Renal cortical epithelial cell (primary cell): ENCODE measurements around the gene SCLT1. TPM values are rescaled to one million over a fixed set of nuclear protein-coding genes. Genes with fewer than 3 reads are reported as not detected.

Source experiments
- DNase-seq: peaks from one replicate; pipeline ENCODE4 v3.0.0-alpha.2; 2011; ENCODE audit warnings: low read depth
- total RNA-seq: library from RNA; depleted of rRNA; stranded (reverse); fragments of >200 nt; gene quantifications from 2 replicates; pipeline ENCODE4 v1.2.3, GENCODE V29; 2014

Gene SCLT1
- total RNA-seq, 1 donor from 2014 or later: 11.1 TPM

GRCh38 chr4:128958194-128958593 lies 135.1 kb downstream of the SCLT1 start:
- DNase-seq: no peak

DNA sequence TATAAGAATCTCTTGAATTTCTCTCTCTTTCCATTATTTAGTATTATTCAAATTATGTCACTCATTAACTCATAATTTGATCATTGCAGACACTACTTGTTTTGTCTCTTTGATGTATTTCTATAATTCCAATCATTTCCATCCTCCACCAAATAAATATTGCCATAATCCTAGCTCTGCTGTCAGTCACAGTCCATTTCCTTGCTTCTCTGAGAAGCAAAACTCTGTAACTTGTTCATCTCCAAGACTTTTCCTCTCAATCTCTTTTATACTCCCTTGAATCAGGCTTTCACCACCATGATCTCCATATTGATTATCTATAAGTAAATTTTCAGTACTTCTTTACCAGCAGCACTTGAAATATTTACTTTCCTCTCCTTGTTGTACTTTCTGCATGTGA lies 135.9 kb downstream of the SCLT1 start:
- DNase-seq: no peak

DNA sequence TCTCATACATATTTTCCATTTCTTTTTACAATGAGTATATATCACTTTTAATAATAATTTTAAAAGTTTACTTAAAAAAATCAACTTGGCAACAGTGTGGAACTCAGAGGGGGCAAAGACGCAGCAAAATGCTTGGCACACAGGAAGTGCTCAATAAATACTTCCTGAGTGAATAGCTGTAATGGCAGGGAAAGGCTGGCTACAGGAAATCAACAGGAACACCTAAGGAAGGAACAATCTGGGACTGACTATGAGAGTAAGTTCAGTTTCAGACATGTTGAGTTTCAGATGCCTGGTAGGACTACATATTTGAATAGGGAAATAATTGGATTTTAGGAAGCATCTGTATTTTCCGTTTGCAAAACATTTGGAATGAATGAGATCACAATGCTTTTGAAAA lies 137.6 kb downstream of the SCLT1 start:
- DNase-seq: no peak

DNA sequence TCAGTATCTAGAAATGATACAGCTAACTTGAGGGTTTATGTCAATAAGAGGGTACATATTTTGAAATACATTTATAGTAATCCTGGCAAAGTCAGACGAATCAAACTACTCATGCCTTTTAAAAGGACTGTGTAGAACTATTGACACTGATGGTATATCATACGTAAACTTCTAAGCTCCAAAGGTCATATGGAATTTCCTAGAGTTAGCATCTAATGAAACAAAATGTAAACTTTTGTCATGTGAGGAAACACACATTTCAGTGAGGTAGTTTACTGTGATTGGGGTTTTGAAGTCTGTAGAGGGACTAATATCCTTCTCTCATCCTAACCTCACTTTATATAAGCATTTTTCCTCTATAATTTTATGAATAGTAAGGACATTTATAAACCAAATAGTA lies 138.4 kb downstream of the SCLT1 start:
- DNase-seq: no peak

DNA sequence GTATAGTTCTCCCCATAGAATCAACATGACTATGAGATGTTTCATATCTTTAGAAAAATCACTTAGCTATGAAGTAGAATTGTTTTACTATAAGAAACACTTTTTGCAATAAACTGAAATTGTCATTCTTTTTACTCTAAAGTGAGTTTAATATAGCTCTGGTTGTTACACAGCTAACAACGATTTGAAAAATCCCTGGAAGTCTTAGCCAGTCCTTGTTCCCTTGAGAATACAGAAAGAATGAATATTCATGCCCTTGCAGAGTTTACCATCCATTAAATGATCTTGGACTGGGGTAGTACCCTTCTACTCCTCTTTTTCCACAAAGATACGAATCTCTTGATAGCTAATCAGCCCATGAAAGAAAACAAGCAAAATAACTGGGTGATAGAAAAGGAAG lies 142.0 kb downstream of the SCLT1 start:
- DNase-seq: no peak

GRCh38 chr4:128950796-128951195 lies 142.5 kb downstream of the SCLT1 start:
- no peak for DNase-seq

DNA sequence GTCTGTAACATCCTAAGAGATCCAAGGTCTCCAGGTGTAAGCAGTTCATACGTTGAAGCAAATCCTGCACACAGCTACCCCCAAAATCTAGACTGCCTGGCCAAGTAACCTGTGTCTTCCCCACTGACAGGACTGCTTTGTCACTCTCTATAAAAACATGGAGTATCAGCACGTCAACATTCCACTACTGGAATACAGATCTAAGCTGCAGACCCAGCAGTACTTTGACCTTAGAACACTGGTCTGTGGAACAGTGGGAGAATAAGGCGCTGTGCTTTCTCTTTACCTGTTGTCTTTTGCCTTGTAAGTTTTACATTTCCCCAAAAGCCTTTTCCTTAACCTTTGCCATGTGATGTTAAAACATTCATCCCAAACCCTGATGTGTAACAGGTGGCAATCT lies 146.4 kb downstream of the SCLT1 start:
- DNase-seq: no peak

DNA sequence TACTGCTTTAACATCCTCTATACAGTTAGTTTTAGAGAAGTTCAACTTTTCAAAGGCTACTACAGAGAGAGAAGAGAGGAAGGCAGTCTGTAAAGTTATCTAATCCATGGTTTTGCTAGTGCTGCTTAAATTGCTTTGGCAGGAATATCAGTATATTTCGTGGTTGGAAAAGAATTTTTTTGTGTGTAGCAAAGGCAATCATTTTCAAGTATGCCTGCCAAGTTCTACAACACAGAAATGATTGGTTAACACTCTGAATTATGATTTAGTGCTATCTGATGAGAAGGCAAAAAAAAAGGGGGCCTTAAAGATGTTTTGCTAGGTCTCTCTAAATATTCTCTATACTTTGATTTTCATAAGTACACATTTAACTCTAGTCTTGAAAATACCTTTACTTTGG lies 150.7 kb downstream of the SCLT1 start:
- no peak for DNase-seq

GRCh38 chr4:128940971-128941370 lies 152.4 kb downstream of the SCLT1 start:
- DNase-seq: no peak

GRCh38 chr4:128930051-128930450 lies 163.3 kb downstream of the SCLT1 start:
- DNase-seq: no peak

DNA sequence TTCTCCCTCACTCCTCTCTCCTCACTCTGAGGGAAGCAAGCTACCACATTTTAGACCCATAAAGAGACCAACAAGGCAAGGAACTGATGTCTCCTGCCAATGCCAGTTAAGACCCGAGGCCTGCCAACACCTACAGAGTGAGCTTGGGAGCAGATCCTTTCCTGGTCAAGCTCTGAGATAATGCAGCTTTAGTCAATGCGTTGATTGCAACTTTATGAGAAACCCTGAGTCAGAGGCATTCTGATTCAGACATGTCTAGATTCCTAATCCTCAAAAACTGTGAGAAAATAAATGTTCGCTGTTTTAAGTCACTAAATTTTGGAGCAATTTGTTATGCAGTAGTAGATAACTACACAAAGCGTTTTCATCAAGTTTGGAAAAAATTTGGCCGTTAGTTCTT lies 168.4 kb downstream of the SCLT1 start:
- no peak for DNase-seq

GRCh38 chr4:128921954-128922353 lies 171.4 kb downstream of the SCLT1 start:
- DNase-seq: no peak

- DNase-seq: no peak
Observed at GRCh38 chr4:128917781-128918180, 175.6 kb downstream of the SCLT1 start.

DNA sequence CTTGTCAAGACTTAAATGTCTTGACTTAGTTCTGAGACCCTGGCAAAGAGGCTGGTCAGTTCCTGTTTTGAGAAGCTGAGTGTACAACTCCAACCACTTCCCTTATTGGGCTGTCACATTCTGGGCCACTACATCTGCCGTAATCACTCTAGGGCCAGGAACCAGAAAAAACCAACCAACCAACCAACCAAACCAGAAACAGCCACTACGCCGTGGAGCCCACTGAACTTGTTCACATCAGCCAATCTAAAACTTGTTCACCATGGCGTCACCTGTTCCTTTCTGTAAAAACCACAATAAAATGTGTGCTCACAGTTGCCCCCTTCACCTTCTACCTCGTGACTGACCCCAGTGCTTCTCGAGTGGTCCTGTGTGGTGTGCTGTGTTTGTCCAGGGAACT lies 176.5 kb downstream of the SCLT1 start:
- DNase-seq: no peak

DNA sequence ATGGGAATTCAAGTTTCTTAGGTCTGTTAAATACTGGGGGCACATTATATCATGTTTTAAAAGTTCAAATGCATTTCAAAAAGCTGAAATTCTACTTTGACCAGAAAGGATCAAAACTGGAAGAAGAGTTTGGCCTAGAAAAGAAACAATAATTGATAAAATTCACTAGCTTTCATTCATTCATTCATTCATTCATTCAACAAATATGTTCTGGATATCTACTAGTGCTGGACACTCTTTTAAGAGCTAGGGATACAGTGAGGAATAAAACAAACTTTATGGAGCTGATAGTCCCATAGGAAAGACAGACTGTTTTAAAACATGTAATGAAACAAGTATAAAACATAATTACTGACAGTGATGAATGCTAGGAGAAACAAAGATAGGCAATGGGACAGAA lies 177.8 kb downstream of the SCLT1 start:
- DNase-seq: no peak

GRCh38 chr4:128913228-128913627 lies 180.1 kb downstream of the SCLT1 start:
- DNase-seq: no peak

GRCh38 chr4:128908735-128909134 lies 184.6 kb downstream of the SCLT1 start:
- no peak for DNase-seq

DNA sequence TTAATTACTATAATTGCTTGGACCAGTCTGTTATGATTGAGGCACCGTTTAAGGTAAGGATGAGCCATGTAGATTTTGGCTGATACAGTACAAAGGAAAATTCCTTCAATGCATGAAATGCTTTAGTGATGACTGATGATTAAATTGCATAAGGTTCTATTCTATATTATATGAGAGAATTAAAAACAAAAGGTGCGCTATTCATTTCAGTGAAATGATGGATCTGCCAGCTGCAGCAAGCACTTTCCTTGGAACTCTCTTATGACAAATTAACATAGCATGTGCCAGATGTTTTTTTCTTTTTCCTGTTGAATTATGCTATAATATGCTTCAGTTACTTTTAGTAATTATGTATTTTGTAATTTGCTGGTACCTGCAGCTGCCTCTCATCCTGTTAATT lies 185.4 kb downstream of the SCLT1 start:
- DNase-seq: no peak

GRCh38 chr4:128906581-128906980 lies 186.8 kb downstream of the SCLT1 start:
- DNase-seq: no peak

DNA sequence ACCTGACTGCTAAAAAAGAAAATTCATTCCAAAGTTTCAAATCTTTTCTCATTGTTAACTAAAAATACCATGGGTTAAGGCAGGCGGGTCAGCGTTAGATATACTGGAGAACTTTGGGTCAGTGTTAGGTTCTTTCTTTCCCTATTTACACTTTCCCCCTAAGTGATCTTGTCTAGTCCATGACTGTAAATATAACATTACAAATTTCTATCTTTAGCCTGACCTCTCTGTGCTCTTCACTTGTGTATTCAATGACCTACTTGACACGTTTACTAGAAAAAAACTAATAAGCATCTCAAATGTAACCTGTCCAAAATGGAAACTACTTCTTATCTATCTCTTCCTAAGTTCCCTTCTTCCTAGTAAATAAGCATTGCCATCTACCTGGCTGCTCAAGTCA lies 188.5 kb downstream of the SCLT1 start:
- DNase-seq: no peak

DNA sequence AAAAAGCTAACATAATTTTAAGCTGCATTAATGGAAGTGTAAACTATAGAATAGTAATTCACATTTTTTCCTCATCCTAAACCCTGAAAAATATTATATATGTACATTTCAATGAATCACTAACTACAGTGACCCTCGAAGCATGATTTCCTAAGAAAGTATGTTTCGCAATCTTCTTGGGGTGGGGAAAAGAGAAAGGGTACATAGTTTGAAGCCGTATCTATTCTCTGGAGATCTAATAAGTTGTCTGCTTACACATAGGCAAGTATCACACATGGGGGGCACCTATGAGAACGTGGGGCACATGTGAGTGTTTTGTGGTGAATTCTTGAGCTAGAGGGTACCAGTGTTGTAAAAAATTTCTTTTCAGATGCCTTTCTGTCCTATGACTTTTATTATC lies 212.7 kb downstream of the SCLT1 start:
- no peak for DNase-seq

GRCh38 chr4:128879971-128880370 lies 213.4 kb downstream of the SCLT1 start:
- no peak for DNase-seq

DNA sequence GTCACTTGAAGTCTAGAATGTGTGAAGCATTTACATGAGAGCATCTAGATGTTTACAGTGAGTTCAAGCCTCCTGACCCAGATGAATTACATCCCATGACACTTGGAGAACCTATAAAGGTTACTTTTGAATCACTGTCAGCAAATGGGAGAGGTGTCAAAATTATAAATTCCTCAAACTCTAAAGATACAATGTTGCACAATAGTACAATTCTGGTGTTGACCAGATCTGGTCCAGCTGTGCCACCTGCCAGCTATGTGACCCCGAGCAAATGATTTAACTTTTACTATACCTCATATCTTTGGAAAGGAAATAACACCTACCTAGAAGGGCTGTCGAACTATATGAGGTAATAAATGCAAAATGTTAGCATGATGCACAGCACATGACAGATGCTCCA lies 214.1 kb downstream of the SCLT1 start:
- no peak for DNase-seq

DNA sequence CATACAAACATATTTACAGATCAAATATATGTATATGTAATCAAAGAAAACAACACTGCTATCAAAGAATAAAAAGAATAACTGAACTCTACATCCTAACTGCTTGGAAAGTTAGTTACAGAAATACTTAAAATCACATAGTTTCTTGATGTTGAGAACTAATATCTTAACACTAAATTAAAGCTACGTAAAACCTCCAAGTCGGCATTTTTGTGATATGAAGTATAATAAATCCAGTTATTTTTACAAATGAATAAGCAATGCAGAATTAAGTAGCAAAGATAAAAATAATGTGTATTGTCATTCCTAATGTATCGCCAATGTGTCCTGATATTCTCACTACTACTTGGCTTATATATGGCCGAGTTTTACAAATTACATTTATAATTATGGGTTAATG lies 215.4 kb downstream of the SCLT1 start:
- no peak for DNase-seq

GRCh38 chr4:128876200-128876599 lies 217.1 kb downstream of the SCLT1 start:
- no peak for DNase-seq
